HepG2 (cell line): ENCODE measurements around the gene HOPX. TPM values are rescaled to one million over a fixed set of nuclear protein-coding genes. Genes with fewer than 3 reads are reported as not detected.

Source experiments
- FOXP4 ChIP-seq: sonication (generic); formaldehyde crosslinking; IDR thresholded peaks from 2 replicates; pipeline ENCODE4 v1.4.0; 2020; ENCODE audit warnings: missing genetic modification reagents
- KAT7 ChIP-seq: IDR thresholded peaks from 2 replicates; pipeline ENCODE4 v1.6.1; 2018; ENCODE audit warnings: borderline replicate concordance, missing compliant biosample characterization
- NFYB ChIP-seq: sonication (generic); formaldehyde crosslinking; IDR thresholded peaks from 2 replicates; pipeline ENCODE4 v1.4.0; 2020; ENCODE audit warnings: missing genetic modification reagents
- SOX5 ChIP-seq: IDR thresholded peaks from 2 replicates; pipeline ENCODE4 v1.6.1; 2016; ENCODE audit warnings: borderline replicate concordance
- ZNF142 ChIP-seq: sonication (generic); formaldehyde crosslinking; IDR thresholded peaks from 2 replicates; pipeline ENCODE4 v1.4.0; 2020; ENCODE audit warnings: missing genetic modification reagents
- ZNF24 ChIP-seq: fragments of 450-650 bp; IDR thresholded peaks from 2 replicates; pipeline ENCODE4 v1.6.1; 2017; ENCODE audit warnings: antibody characterized with exemption, mild to moderate bottlenecking
- polyA plus RNA-seq, 8 experiments: library from polyadenylated mRNA; depleted of rRNA in 3 of 8; stranded (reverse) in 7 of 8; unstranded in 1 of 8; fragments of >200 nt; fragmentation: Illumina TruSeq in 4 of 8; extraction: Trizol in 4 of 8; gene quantifications; 2 replicates each; pipeline versions ENCODE4 v1.2.1 to v1.2.3, GENCODE V29; 2011 to 2016; ENCODE audit warnings: low read depth in 4 of 8, missing spikeins in 1 of 8, mixed read lengths in 1 of 8; ENCODE audit not compliant: insufficient read depth in 1 of 8
- total RNA-seq, 5 experiments: library from RNA; depleted of rRNA; stranded (reverse); fragments of >200 nt; fragmentation: Illumina TruSeq; extraction: Trizol; gene quantifications; 2 replicates each; pipeline ENCODE4 v1.2.3, GENCODE V29; 2016; ENCODE audit warnings: low read depth in 1 of 5

Gene HOPX
- total and polyA plus RNA-seq, 2 of the 13 experiments (the other 11 are each of a cell fraction or from before 2014, with no cell fraction given), result not detected

GRCh38 chr4:56633486-56633885, 47.6 kb downstream of the HOPX start (continued):
- no peak for TF ChIP-seq ZNF142
- TF ChIP-seq NFYB (CRISPR knock-in tag), result no peak
- no peak for TF ChIP-seq ZNF24
- TF ChIP-seq FOXP4, result no peak
- TF ChIP-seq SOX5 (CRISPR knock-in tag), result no peak
- no peak for TF ChIP-seq KAT7 (CRISPR knock-in tag)
